ENCODE measurements around the gene WDR20.
"Not testable (repeated sequence)": the region's sequence is repeated elsewhere in the genome, so short reads cannot be mapped to it uniquely, and the experiment has no call there.

WDR20 gene, protein sequence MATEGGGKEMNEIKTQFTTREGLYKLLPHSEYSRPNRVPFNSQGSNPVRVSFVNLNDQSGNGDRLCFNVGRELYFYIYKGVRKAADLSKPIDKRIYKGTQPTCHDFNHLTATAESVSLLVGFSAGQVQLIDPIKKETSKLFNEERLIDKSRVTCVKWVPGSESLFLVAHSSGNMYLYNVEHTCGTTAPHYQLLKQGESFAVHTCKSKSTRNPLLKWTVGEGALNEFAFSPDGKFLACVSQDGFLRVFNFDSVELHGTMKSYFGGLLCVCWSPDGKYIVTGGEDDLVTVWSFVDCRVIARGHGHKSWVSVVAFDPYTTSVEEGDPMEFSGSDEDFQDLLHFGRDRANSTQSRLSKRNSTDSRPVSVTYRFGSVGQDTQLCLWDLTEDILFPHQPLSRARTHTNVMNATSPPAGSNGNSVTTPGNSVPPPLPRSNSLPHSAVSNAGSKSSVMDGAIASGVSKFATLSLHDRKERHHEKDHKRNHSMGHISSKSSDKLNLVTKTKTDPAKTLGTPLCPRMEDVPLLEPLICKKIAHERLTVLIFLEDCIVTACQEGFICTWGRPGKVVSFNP

DNA sequence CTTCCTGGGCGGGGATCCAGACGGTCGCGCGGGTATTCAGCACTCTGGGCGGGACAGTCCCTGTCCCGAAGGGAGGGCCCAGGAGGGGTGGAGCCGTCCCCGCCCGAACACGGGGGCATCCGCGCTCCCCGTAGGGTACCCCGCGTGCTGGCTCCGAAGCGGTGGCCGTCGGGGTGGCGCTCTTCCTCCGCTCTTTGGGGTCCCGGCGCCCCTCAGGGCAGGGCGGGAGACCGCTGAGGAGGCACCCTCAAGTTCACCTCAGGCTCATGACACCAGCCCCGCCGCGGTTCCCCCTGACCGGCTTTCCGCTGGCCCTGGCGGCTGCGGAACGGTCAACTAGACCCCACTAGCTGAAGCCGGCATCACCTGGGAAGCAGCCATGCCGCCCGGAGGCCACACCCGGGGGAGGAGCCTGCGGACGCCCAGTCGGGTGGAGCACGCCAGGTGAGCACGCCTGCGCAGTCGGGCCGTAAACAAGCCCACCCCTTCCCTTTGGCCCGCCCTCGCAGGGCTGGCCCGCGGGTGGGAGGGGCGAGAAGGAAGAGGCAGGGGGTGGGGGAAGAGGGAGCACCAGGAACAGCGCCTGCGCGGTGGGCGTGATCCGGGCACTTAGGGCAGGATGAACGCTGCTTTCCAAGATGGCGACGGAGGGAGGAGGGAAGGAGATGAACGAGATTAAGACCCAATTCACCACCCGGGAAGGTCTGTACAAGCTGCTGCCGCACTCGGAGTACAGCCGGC is at the start of gene WDR20:
Gene WDR20, plus strand, starts transcription at position 612 of the 741 bp plus-strand sequence. Its CDS starts 27 bp downstream, at position 639.
- peak; percentile 98 to 99 for DNase-seq

DNA sequence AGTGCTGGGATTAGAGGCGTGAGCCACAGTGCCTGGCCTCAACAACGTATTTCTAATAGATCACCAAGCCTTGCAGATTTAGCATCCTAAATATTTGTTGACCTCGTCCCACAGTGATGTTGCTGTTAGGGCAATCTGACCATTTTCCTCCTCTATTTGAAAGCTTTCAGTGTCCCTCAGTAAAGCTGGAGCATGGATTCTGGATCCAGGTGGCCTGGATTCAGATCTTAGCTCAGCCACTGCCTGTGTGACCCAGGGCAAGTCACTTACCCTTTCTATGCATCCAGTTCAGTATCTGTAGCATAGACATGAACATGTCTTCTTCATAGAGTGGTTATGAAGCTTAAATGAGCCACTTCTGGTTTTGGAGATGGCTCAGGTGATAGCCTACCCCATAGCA is 49.0 kb upstream of the WDR20 start:
- no peak for DNase-seq

DNA sequence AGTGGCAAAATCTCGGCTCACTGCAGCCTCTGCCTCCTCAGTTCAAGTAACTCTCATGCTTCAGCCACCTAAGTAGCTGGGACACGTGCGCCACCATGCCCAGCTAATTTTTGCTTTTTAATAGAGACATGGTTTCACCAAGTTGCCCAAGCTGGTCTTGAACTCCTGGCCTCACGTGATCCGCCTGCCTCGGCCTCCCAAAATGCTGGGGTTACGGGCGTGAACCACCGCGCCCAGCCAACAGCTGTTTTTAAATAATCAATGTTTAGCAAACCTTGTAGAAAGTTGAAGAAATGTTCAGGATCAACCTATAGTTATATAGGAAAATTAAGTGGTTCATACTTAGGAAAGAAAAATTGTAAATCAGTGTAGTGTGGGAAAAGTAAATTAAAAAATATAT is 46.9 kb upstream of the WDR20 start:
- DNase-seq = no peak

DNA sequence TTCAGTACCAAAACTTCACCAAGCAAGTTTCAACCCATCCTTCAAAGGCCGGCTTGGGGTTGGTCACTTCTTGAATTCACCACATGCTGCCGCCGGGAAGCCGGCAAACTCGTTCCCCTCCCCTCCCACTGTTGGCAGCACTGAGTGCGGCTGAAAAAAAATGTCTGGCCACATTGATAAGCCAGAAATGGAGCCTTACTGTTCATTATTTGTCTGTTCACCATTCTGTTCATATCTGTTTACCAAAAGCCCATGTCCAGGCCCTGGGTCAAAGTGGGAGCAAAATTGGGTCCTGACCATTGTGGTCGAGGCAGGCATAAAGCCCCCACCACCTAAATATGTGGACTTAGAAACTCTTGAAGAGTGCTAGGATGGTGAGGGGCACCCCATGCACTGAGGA is 45.6 kb upstream of the WDR20 start:
- no peak for DNase-seq

DNA sequence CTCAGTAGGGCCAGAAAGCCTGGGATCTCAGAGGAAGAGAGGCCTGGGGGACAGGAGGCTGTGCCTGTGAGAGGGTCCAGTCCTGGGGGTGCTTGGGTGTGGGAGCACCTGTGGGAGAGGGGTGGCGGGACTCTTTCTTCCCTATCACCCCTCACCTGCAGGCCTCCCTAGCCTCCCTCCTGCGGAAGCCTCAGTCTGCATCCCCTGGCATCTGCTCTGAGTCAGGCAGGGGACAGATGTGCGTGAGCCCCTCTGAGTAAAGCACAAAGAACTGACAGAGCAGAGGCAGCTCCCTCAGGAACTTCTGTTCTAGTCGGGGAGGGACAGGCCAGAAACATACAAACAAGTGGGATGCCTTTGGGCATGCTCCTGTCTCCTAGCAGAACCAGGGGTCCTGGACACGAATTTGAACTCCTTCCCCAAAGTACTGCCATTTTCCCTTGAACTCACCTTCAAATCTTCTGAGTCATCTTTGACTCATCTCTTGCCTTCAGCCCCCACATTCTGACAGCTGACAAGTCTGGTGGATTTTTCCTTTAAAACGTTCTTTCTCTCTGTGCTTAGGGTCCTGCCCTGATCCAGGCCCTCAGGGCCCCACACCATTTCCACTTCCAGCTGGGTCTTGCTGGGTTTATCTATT is 44.3 kb upstream of the WDR20 start:
- DNase-seq = no peak

DNA sequence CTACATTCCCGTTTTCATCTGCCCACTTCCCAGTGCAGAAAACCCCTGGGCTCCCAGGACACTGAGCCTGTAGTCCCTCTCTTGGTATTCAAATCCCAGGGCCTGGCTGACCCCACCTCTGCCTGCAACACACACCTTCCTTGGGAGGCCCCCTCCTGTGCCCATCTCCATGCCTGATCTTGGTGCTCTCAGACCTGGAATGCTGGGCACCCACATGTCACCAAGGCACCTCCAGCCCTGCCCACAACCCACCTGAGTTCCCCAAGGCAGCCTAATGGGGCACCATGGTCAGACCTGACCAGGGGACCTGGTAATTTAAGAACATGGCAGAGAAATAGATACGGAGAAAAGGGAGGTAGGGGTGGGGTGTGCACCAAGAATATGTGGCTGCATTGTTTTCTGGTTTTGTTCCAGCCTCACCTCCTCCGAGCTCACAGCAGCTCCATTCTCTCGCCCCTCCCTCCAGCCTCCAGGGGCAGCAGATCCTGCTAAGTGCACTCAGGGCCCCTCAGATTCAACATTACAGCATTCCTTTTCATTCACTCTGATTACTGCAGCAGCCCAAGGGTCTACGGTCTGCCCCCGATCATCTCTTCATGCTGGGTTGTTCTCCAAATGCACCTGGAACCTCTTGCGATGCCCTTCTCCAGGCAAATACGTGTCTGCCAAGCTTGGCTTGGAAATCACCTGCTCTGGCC is 43.7 kb upstream of the WDR20 start:
- DNase-seq = no peak

DNA sequence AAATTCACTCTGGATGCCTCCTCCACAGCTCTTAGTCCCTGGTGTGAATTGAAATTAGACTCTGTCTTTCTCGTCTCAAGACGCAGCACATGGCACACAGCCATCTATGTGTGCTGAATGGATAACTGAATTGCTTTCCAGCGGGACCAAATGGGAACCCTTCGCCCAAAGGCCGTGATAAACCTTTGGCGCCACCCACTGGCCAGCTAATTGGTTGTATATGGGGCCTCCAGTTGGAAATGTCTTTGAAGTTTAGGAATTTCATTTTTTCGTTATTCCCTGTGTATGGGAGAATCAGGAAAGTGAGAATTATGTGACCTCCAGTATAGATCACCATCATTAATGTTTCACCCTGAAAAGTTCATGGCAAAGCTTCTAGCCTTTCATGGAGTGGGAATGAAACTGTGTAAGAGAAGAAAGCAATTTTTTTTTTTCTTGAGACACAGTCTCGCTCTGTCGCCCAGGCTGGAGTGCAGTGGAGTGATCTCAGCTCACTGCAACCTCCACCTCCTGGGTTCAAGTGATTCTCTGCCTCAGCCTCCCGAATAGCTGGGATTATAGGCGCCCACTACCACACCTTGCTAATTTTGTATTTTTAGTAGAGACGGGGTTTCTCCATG is 43.0 kb upstream of the WDR20 start:
- DNase-seq = peak; percentile 86 to 92

DNA sequence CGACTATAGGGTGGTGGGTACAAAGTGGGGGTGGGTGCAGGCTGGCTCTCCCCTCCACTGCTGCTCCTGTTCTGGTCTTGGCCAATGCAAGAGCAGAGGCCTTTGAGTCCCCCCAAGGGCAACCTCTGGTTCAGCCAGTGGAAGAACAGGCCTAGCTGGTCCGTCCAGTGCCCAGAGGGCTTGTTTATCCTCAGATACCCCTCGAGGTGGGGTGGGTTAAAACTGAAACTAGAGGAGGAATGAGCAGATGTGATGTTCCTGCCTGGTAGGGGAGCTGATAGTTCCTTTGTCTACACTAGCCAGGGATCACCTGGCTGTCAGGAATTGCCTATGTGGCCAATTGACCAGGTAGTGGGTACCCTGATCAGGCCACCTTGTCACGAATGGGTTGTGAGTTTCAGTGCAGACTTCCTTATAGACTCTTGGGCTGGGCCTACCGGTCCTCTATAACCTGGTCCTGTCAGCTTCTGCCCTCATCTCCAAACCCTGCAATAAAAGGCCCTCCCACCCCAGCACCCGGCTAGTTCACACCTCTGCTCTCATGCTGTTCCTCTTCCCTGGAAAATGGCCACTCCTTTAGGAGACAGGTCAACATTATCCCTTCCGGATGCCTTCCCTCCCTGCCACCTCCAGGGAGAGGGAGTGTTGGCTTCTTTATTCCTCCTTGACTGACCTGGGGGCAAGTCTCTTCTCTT is 42.1 kb upstream of the WDR20 start:
- DNase-seq = no peak

DNA sequence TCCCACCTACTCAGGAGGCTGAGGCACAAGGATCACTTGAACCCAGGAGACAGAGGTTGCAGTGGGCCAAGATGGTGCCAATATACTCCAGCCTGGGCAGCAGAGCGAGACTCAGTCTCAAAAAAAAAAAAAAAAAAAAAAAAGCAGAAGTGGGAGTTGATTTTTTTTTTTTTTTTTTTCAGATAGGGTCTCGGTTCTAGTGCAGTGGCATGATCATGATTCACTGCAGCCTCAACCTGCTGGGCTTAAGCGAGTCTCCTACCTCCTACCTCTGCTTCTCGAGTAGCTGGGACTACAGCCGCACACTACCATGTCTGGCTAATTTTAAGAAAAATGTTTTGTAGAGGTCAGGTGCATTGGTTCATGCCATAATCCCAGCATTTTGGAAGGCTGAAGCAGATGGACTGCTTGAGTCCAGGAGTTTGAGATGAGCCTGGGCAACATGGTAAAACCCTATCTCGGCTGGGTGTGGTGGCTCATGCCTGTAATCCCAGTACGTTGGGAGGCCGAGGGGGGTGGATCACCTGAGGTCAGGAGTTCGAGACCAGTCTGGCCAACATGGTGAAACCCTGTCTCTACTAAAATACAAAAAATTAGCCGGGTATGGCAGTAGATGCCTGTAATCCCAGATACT is 36.5 kb upstream of the WDR20 start:
- no peak for DNase-seq

DNA sequence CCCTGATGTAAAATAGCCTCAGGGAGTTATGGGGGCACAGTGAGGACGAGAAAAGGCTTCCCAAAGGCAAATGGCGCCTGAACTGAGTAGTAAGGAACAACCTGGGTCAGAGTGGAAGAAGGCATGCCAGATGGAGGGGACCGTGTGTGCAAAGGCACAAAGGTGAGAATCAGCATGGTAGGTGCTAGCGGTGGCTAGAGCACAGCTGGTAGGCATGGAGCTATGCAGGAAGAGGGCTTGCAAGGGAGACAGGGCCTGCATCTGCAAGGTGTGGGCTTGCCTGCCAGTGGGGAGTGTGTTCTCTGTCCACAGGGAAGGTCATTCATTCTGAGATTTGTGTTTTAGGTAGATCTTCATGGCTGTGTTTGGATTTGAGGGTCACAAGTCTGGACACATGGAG is 34.3 kb upstream of the WDR20 start:
- DNase-seq = no peak

DNA sequence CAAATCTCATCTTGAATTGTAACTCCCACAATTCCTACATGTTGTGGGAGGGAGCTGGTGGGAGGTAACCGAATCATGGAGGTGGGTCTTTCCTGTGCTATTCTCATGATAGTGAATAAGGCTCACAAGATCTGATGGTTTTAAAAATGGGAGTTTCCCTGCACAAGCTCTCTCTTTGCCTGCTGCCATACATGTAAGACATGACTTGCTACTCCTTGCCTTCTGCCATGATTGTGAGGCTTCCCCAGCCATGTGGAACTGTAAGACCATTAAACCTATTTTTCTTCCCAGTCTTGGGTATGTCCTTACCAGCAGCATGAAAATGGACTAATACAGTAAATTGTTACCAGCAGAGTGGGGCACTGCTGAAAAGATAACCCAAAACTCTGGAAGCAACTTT is 30.4 kb upstream of the WDR20 start:
- not testable (repeated sequence) for DNase-seq

DNA sequence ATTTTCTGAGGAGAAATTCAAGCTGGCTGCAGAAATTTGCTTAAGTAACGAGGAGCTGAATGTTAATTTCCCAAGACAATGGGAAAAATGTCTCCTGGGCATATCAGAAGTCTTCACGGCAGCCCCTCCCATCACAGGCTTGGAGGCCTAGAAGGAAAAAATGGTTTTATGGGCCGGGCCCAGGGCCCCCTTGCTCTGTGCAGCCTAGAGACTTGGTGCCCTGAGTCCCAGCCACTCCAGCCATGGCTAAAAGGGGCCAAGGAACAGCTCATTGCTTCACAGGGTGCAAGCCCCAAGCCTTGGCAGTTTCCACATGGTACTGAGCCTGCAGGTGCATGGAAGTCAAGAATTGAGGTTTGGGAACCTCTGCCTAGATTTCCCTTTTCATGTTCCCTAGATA is 28.6 kb upstream of the WDR20 start:
- DNase-seq = no peak

DNA sequence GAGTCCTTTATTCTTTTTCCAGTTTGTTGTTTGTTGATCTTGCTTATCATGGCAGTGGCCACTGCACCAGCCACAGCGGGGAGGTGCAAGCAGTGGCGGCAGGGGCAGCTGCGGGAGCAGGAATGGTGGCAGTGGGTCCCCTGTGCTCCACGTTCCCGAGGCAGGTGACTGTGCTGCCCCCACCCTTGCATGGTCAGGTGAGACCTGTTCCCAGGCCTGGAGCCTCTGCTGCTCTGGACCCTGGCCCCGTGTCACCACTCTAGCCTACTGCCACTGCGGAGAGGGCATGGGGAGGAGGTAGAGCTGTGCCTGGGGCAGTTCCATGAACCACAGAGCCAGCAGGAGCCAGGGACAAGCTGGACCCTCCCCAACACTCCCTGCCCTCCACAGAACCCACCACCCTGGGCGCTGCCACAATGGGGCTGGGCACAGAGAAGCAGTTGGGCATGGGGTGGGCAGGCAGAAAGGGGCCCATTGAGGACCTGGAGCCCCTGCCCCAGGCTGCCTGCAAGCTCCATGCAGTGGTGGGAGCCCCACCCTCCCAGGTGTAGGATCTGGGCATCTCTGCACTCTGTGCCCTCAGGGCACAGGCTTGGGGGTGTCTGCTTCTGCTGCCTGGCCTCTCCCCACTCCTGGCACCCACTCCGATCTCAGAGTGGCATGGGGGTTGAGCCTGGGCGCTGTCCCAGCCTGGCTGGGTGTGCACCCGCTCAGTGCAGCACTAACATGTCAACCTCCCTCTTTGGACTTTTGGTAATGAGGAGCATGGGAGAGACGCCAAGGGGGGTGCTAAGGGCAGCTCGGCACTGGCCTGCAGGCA is 23.1 kb upstream of the WDR20 start:
- no peak for DNase-seq

DNA sequence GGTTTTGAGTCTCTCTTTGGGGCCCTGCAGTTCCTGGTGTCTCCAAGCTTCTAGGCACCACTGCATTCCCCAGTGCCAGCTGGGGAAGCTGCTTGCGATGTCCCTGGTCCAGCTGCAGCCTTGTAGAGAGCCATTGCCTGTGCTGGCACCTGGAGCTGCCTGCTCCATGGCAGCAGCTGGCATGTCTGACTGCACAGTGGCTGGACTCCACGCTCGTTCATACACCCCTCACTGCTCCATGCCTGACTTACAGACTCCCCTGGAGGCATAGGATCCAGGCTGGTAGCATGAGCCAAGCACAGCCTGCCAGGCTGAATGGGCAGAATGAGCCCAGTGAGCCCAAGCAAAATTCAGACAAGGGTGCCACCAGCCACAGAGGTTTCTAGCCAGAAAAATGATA is 21.8 kb upstream of the WDR20 start:
- no peak for DNase-seq

DNA sequence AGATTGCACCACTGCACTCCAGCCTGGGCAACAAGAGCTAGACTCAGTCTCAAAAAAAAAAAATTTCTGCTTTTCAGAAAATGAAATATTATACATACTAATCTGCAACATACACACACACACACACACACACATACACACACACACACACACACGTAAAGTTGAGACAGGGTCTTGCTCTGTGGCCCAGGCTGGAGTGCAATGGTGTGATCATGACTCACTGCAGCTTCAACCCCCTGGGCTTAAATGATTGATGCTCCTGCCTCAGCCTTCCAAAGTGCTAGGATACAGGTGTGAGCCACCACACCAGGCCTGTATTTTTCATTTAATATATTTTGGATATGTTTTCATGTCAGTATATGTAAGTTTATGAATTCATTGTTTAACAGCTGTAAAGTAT is 18.8 kb upstream of the WDR20 start:
- DNase-seq = no peak

DNA sequence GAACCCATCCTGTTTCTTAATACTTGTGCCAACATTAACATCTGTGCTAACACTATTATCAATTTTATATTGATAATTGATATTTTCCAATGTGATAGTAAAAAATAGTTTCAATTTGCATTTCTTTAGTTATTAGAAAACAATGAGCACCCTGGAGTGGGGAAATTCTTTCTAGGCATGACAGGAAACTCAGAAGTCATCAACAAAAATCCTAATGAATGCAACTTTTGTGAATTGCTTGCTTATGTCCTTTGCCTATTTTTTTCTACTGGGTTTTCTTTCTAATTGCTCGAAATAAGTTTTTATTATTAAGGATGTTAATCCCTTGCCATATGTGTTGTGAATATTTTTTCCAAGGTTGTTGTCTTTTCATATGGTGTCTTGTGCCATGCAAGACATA is 18.1 kb upstream of the WDR20 start:
- DNase-seq = no peak

DNA sequence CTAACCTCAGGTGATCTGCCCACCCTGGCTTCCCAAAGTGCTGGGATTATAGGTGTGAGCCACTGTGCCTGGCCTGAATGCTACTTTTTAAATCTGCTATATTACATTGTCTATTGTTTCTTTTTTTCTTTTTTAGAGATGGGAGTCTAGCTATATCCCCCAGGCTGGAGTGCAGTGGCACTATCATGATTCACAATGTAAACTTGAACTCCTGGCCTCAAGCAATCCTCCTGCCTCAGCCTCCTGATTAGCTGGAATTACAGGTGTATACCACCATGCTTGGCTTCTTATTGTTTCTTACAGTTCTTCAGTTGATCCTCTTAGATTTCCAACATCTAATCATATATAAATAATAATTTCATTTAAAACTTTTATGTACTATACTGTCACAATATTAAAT is 15.3 kb upstream of the WDR20 start:
- DNase-seq = no peak

DNA sequence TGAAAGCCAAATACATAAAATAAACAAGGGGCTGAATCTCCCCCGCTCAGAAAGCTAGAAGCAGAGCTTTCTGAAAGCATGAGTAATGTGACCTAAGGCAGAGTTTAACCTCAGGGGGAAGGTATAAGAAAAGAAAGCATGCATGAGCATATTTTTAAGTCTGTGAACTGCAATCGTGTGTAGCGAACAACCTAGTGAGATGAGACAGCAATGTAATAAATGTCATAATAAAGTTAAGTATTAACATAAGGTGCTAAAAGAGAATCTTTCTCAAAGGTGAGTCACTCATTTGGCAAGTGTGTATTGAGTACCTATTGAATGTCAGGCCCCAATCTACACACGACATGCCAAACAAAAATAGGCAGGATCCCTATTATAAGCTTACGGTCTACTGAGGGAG is 14.2 kb upstream of the WDR20 start:
- no peak for DNase-seq

DNA sequence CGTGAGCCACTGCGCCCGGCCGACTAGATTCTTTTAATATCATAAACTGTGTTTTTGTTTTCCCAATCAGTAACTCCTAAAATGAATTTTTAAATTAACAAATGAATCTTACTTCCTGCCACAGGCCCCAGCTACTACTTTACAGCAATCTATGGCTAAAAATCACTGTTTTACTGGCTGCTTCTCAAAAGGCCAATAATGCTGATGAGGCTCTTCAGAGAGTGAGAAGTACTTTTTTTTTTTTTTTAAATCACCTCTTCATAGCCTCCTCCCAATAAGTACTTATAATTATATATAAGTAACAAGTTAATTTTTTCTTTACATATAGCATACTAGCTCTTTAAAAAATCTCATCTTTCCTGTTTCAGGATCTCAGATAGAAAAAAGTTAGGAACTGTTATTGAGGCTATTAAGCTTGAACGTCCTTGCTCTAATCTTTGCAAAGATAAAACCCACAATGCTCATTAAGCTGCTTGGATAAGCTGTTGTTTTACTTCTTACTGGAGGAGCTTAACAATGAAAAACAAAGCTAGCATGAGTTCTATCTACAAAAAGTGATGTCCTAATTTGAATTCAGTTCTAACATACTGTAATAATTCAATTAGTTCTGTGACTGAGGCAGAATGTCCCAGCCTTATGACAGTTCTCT is 12.8 kb upstream of the WDR20 start:
- no peak for DNase-seq

DNA sequence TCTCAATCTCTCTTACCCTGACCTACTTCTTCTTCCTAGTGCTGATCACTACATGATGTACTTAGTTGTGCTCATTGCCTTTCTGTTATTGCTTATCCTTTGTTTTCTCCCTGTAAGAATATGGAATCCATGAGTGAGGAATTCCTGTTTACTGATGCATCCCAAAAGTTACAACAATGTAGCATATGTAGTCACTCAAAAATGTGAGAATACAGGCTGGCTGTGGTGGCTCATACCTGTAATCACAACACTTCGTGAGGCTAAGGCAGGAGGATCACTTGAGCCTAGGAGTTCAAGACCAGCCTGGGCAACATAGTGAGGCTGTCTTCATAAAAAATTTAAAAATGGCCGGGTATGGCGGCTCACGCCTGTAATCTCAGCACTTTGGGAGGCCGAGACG is 8.0 kb upstream of the WDR20 start:
- DNase-seq = no peak
